Cardiac septum (tissue), 1 donor: ENCODE results near the gene CPZ. TPM values are rescaled to one million over a fixed set of nuclear protein-coding genes. Genes with fewer than 3 reads are reported as not detected.
A peak's percentile ranks its signal among the peaks of the same experiment; 100 is the strongest.
"Not testable (repeated sequence)": the region's sequence is repeated elsewhere in the genome, so short reads cannot be mapped to it uniquely, and the experiment has no call there.

Experiments
- DNase-seq: peaks from one replicate; pipeline ENCODE4 v3.0.0-alpha.2; 2020; ENCODE audit warnings: low spot score
- intact Hi-C: fragments of 100-400 bp; cut with DNase I; formaldehyde crosslinking; loops from one replicate; pipeline ENCODE4 v1.14.0; 2022
- total RNA-seq: library from RNA; stranded (reverse); fragmentation: NEBNext Ultra II Directional; extraction: Animal tissue kit (Norgen Biotek cat#: 25700); gene quantifications from one replicate; pipeline ENCODE4 v1.2.1, GENCODE V29; 2021
- donor health status: DM: no; HTN: no; CAD: no.

CPZ gene
- total RNA-seq, 1 donor from 2014 or later = 0.30 TPM

DNA sequence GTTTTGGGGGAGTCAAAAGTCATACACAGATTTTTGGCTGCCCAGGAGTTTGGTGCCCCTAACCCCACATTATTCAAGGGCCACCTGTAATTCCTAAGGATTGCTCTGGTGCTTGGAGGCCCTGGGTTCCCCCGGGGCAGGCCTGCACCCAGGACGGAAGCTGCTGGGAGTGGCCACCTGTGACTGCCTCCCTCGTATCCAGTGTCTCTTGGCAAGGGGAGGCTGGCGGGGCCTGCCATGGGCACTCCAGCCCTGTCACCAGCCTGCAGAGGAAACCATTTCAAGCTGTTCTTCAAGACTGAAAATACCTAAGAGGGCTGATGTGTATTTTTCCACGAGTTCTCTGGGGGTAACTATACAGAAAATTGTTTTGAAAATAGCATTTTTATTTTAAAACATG lies 36.8 kb upstream of the CPZ start:
- intact Hi-C loops = no loop called here
- DNase-seq = peak; percentile 61

DNA sequence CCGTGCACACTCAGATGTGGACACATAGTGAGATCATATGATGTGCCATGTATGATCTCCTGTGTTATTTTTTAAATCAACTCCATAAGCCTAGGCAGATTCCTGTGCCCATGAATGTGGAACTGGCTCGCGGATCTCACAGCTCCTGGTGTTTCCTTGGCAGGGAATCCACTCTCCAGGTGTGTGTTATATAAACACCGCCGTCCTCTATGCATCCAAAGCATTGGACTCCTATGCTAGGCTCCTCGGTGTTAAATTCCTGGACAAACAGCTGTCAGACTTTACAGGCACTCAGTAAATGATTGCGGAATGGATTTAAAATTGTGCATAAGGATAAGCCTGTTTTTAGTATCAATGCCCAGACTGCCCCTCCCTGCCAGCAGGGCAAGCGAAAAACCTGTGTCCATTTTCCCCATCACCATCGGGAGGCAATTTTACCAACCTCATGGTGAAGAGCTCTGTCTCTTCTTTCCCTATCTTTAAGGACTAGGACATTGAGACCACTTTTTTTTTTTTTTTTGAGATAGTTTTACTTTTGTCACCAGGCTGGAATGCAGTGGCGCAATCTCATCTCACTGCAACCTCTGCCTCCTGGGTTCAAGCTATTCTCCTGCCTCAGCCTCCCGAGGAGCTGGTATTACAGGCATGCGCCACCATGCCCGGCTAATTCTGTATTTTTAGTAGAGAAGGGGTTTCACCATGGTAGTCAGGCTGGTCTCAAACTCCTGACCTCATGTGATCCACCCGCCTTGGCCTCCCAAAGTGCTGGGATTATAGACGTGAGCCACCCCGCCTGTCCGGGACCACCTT lies 36.0 kb upstream of the CPZ start:
- intact Hi-C loops = no loop called here

GRCh38 chr4:8557151-8558076 lies 35.2 kb upstream of the CPZ start:
- intact Hi-C loops = no loop called here

More for the DNA sequence above, 36.0 kb upstream of the CPZ start:
- DNase-seq = no peak

GRCh38 chr4:8558080-8558960 lies 34.2 kb upstream of the CPZ start:
- intact Hi-C loops = no loop called here
- no peak for DNase-seq

More at GRCh38 chr4:8557151-8558076, 35.2 kb upstream of the CPZ start:
- DNase-seq = no peak

GRCh38 chr4:8559011-8559410 lies 33.6 kb upstream of the CPZ start:
- DNase-seq = no peak
- intact Hi-C loops = no loop called here

DNA sequence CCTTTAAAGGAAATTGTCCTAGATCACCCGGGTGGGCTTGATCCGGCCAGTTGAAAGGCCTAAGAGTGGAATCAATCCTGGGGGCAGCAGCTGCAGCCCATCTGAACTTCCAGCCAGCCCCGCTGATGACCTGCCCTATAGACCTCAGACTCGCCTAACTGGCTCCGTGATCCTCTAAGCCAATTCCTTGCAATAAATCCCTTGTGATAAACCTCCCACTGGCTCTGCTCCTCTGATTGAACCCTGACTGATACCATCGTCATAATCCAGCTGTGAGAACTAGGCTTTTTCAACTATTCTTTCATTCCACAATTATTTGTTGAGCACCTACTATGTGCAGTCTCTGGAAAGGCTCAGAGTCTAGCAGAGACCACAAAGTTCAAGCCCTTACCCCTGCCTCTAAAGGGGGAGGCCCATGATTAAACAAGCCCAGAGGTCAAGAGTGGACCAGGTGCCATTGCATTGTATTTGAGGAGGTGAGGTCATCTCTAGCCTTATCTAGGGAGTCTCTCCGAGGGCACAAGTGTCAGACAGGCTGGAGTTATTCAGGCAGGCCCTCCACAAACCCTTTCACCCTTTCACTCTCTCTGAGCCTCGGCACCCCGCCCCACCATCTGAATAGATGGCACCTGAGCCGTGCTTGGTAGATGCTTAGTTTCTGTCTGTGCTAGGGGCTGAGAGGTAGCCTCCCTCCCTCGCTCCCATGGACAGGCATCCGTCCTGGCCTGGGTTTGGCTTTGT lies 32.9 kb upstream of the CPZ start:
- DNase-seq = no peak
- intact Hi-C loops = no loop called here

DNA sequence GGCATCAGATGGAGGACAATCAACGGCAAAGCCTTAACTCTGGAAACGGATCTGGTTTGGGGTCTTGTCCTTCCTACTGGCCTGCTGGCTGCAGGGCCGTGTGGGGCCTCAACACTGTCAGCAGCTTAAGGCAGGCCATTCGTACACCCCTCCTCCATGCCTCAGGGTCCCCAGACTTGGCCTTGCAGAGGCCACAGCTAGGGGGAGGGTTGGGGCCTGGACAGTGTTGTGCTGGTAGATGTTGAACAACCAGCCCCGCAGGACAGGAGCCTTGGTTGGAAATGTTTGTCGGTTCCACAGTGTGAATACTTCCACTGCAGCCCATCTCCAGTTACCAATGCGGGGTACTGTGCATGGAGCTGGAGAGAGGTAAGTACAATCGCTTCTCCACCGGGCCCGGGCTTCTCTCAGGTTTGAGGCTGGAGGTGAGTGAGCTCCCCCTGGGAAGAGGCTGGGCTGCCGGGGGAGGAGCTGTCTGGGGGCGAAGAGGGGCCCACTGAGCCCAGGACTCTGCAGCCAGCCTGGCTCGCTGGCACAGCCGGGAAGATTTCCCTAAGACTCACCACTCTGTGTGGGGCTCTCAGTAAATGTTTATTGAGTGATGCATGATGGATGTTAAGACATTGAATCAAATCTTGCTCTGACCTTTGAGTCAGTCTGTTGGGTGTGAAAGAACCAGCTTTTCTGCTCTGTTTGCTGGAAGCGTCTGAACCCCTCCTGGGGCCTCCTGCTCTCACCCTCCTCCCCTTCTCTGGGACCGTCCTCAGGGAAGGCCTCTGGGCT lies 32.1 kb upstream of the CPZ start:
- no peak for DNase-seq
- intact Hi-C loops = no loop called here

DNA sequence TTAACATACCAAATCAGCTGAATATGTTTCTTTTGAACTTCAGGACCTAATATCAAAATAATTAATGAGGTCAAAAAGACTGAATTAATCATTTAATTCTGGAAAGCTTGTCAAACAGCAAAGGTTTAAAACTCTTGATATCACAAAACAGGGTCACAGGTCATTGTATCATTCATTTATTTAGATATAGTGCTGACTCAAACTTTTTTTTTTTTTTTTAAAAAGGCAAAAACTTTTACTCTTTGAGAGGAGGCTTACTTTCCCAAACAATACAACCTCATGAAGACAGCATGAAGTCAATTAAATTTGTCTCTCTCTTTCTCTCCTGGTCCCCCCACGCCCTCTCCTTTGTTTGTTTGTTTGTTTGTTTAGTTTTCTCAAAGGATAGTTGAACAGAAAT lies 28.0 kb upstream of the CPZ start:
- intact Hi-C loops = no loop called here
- no peak for DNase-seq

GRCh38 chr4:8568068-8568668 lies 24.4 kb upstream of the CPZ start:
- DNase-seq = peak; percentile 6
- intact Hi-C loops = no loop called here

DNA sequence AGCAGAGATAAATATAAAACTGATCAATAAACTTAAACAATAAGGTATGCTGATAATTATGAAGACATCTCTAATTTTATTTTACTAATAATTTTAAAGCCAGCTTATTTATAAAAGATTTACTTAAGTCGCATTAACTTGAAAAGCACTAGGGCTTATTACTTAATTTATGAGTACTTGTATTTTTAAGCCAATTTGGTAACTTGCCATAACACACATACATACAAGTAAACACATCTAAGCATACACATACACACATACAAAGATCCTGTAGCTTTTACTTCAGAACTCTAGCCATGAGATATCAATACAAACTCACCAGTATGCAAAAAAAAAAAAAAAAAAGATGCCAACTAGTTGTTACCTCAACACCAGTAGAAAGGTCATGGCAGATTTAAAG lies 22.4 kb upstream of the CPZ start:
- DNase-seq = no peak
- intact Hi-C loops = no loop called here

GRCh38 chr4:8571702-8572685 lies 20.6 kb upstream of the CPZ start:
- DNase-seq = no peak
- intact Hi-C loops = no loop called here

GRCh38 chr4:8573266-8573665 lies 19.3 kb upstream of the CPZ start:
- intact Hi-C loops = no loop called here
- DNase-seq = no peak

DNA sequence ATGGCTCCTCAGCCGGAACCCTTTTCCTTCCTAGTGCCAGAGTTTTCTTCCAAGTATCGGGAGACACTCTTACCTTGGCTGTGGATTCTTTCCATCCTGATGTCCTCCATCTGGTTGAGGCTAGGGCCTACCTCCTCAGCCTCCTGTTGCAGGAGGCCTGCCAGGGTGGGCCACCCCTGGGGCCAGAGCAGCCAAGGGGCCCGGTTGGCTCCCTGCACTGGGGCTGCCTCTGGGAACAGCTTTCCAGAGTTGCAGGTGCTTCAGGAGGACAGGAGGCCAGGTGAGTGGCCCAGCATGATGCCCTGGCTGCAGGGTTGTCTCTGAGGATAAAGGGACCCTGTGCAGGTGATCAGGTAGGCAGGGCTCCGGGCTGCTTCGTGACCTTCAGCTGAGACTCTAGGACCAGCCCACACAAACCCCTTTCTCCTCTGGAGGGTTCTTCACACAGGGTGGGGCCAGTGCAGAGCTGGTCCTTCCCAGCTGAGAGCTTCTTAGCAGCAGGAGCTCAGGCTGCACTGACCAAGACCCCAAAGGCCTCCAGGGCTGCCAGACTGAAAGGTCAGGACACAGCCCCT lies 17.7 kb upstream of the CPZ start:
- peak; percentile 54 for DNase-seq
- intact Hi-C loops = no loop called here

DNA sequence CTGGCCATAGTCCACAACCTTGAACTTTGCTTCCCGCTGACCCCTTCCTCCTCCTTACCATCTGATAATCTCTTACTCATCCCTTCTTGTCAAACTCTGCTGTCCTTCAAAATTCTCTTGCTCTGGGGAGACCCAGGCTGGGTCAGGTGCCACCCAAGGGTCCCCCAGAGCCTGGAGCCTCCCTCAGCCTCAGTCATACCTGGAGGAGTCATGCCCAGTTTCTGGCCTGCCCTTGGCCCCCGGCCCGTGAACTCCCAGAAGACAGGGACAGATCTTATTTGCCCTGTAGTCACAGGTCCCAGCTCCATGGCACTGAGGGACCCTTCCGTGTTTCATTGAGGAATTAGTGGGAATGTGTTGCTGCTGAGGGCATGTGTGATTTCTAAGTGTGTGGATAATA lies 17.1 kb upstream of the CPZ start:
- intact Hi-C loops = no loop called here
- DNase-seq = peak; percentile 58

DNA sequence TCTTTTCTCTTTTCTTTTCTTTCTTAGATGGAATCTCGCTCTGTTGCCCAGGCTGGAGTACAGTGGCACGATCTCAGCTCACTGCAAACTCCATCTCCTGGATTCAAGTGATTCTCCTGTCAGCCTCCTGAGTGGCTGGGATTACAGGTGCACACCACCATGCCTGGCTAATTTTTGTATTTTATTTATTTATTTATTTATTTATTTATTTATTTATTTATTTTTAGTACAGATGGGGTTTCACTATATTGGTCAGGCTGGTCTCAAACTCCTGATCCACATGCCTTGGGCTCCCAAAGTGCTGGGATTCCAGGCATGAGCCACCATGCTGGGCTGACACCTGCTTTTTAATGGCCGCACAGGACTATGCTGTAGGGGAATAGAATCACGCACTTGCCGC lies 16.0 kb upstream of the CPZ start:
- DNase-seq = peak; percentile 2
- intact Hi-C loops = not testable (repeated sequence)

DNA sequence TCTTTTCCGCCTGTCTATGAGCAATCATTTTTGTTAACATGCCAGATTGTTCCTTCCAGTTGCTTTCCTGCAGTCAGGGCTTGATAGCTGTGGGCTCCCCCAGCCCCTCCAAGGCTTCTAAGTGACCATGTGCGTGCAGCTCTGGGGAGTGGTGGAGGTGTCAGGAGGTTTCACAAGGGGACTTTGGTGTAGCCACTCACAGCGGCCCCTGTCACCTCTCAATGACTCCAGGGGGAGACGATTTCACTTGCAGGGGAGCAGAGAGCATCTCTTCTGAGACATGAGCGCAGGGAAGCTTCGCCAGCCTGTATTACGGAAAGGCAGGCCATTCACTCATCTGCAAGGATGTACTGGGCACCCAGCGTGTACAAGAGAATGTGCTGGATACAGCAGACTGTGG lies 15.5 kb upstream of the CPZ start:
- intact Hi-C loops = no loop called here

More for the DNA sequence above, 15.5 kb upstream of the CPZ start:
- peak; percentile 53 for DNase-seq
